Chondrocyte (in vitro differentiated cells): ENCODE data around the gene PIGS. TPM values are rescaled to one million over a fixed set of nuclear protein-coding genes. Genes with fewer than 3 reads are reported as not detected.
"Not testable (repeated sequence)": the region's sequence is repeated elsewhere in the genome, so short reads cannot be mapped to it uniquely, and the experiment has no call there.

Experiments
- DNase-seq: peaks from one replicate; pipeline ENCODE4 v3.0.0; 2021; ENCODE audit warnings: mixed read lengths, low spot score
- H3K27ac Mint-ChIP-seq: one replicate; pipeline ENCODE4 v1.8.0; 2021; ENCODE audit warnings: mild to moderate bottlenecking, moderate library complexity, mixed read lengths; ENCODE audit not compliant: unreplicated experiment
- H3K27me3 Mint-ChIP-seq: 2 replicates; pipeline ENCODE4 v1.8.0; 2021; ENCODE audit warnings: low read depth, mixed read lengths
- H3K36me3 Mint-ChIP-seq: 2 replicates; pipeline ENCODE4 v1.8.0; 2021; ENCODE audit warnings: low read depth, mixed read lengths
- H3K4me1 Mint-ChIP-seq: 2 replicates; pipeline ENCODE4 v1.8.0; 2021; ENCODE audit warnings: low read depth, mild to moderate bottlenecking, mixed read lengths
- H3K4me3 Mint-ChIP-seq: one replicate; pipeline ENCODE4 v1.8.0; 2021; ENCODE audit warnings: mild to moderate bottlenecking, moderate library complexity, mixed read lengths; ENCODE audit not compliant: unreplicated experiment
- H3K9me3 Mint-ChIP-seq: 2 replicates; pipeline ENCODE4 v1.8.0; 2021; ENCODE audit warnings: low read depth, mixed read lengths
- CTCF ChIP-seq: fragments of 200-600 bp; sonication (generic); IDR thresholded peaks from 2 replicates; pipeline ENCODE4 v1.5.0; 2021; ENCODE audit warnings: antibody characterized with exemption, mild to moderate bottlenecking, moderate library complexity
- total RNA-seq: library from RNA; stranded (reverse); gene quantifications from 3 replicates; pipeline ENCODE4 v1.2.1, GENCODE V29; 2021

The PIGS gene
- total RNA-seq, 1 donor from 2014 or later: 62.9 TPM

DNA sequence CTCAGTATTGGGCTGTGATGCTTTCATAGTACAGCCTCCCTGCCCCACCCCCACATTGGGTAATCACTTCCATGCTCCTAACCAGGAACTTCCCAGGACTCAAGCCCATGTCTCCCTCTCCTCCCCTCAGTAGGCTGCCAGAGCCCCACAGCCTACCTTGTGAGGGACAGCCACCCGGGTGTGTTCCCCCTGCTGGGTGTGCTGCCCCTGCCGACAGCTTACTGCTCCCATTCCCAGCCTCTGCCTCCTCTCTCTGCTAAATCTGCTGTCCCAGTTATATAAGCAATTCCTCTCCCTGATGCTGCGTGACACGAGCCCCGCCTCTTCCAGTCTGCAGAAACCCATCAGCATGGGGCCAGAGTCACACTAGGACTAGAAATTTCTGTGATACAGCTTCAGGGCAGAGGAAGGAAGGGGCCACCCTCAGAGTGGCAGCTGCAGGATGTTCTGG is 42.6 kb upstream of the PIGS start, which contains the start of gene RSKR:
TSS of gene RSKR (minus strand) at position 255 of the 451 bp plus-strand sequence. CDS start at position 231, 24 bp downstream.
- Mint-ChIP-seq H3K36me3 (peaks cover 31% of the 10 kb centered on the region), H3K4me1 (no peaks in the 10 kb centered on the region), H3K4me3 (no peak within 1 kb of the TSS), H3K9me3 (no peaks in the 10 kb centered on the region), H3K27ac (peak within 1 kb of the TSS; percentile 30), H3K27me3 (no peaks in the 10 kb centered on the region)
- DNase-seq: no peak
- no peak for TF ChIP-seq CTCF

- no peak overlapping the region for H3K4me3 Mint-ChIP-seq
- no peaks in the 10 kb centered on the region for H3K4me1 Mint-ChIP-seq
These were observed 41.9 kb upstream of the PIGS start for GRCh38 chr17:28612936-28613872.

GRCh38 chr17:28612531-28612930 is 41.2 kb upstream of the PIGS start:
- no peaks in the 10 kb centered on the region for H3K4me1 Mint-ChIP-seq
- no peaks in the 10 kb centered on the region for H3K9me3 Mint-ChIP-seq
- no peaks in the 10 kb centered on the region for H3K27me3 Mint-ChIP-seq
- H3K27ac Mint-ChIP-seq: no peak overlapping the region
- H3K4me3 Mint-ChIP-seq: no peak overlapping the region
- no peak for TF ChIP-seq CTCF
- DNase-seq: no peak
- H3K36me3 Mint-ChIP-seq: peaks cover 25% of the 10 kb centered on the region

More at GRCh38 chr17:28612936-28613872, 41.9 kb upstream of the PIGS start:
- H3K36me3 Mint-ChIP-seq: peaks cover 27% of the 10 kb centered on the region
- H3K27ac Mint-ChIP-seq: peak overlapping the region; percentile 30
- no peak for DNase-seq
- H3K27me3 Mint-ChIP-seq: no peaks in the 10 kb centered on the region
- TF ChIP-seq CTCF: peak; percentile 83
- no peaks in the 10 kb centered on the region for H3K9me3 Mint-ChIP-seq

DNA sequence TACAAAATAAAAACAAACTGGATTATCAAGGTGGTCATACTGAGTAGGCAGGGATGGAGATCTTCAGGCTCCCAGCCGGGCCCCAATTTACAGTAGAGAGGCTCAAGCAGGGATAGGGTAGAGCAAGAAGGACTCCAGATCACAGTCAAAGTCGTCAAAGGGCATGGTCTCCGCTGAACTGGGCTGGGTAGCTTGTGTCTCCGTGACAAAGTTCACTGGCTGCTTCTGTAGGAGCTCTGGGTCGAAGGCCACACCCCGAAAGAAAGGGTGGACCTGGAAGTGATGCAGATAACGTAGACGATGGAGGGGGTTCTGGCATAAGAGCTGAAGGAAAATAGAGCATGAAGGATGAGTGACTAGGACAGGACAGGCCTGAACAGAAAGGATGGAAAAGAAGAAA is 39.1 kb upstream of the PIGS start:
- no peak for TF ChIP-seq CTCF
- H3K9me3 Mint-ChIP-seq: no peaks in the 10 kb centered on the region
- H3K27me3 Mint-ChIP-seq: no peaks in the 10 kb centered on the region
- no peaks in the 10 kb centered on the region for H3K4me1 Mint-ChIP-seq
- no peak for DNase-seq
- no peak overlapping the region for H3K27ac Mint-ChIP-seq
- H3K4me3 Mint-ChIP-seq: no peak overlapping the region
- peaks cover 11% of the 10 kb centered on the region for H3K36me3 Mint-ChIP-seq

DNA sequence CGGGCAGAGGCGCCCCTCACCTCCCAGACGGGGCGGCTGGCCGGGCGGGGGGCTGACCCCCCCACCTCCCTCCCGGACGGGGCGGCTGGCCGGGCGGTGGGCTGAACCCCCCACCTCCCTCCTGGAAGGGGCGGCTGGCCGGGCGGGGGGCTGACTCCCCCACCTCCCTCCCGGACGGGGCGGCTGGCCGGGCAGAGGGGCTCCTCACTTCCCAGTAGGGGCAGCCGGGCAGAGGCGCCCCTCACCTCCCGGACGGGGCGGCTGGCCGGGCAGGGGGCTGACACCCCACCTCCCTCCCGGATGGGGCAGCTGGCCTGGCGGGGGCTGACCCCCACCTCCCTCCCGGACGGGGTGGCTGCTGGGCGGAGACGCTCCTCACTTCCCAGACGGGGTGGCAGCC is 32.7 kb upstream of the PIGS start:
- not testable (repeated sequence) for H3K27ac Mint-ChIP-seq, H3K27me3 Mint-ChIP-seq, DNase-seq, H3K4me3 Mint-ChIP-seq, H3K9me3 Mint-ChIP-seq, H3K4me1 Mint-ChIP-seq, H3K36me3 Mint-ChIP-seq
